H1 (cell line): ENCODE data around the gene KLF18. TPM values are rescaled to one million over a fixed set of nuclear protein-coding genes. Genes with fewer than 3 reads are reported as not detected.

ENCODE experiments used
- BACH1 ChIP-seq: IDR thresholded peaks from 2 replicates; pipeline ENCODE4 v1.6.1; 2012; ENCODE audit warnings: low read length, improper control_type of control experiment
- JUND ChIP-seq: IDR thresholded peaks from 2 replicates; pipeline ENCODE4 v1.6.1; 2011; ENCODE audit warnings: mild to moderate bottlenecking, improper control_type of control experiment, low read length
- KDM4A ChIP-seq: IDR thresholded peaks from one replicate; pipeline ENCODE4 v1.7.1; 2012; ENCODE audit warnings: low read depth, mild to moderate bottlenecking, moderate library complexity, low read length, inconsistent platforms; ENCODE audit not compliant: severe bottlenecking
- RNF2 ChIP-seq: fragments of 200-900, 300-1000 bp; sonication (generic); IDR thresholded peaks from 2 replicates; pipeline ENCODE4 v1.7.1; 2016; ENCODE audit warnings: borderline replicate concordance, low read depth, mild to moderate bottlenecking, antibody characterized with exemption, low read length; ENCODE audit not compliant: poor library complexity, severe bottlenecking; ENCODE audit errors: missing control alignments
- SIRT6 ChIP-seq: IDR thresholded peaks from one replicate; pipeline ENCODE4 v1.7.1; 2012; ENCODE audit warnings: low read length, inconsistent platforms
- SIX5 ChIP-seq: IDR thresholded peaks from 2 replicates; pipeline ENCODE4 v1.6.1; 2011; ENCODE audit warnings: mild to moderate bottlenecking, low read depth, low read length
- SUZ12 ChIP-seq: fragments of 200-600 bp; sonication (generic); IDR thresholded peaks from 2 replicates; pipeline ENCODE4 v1.6.1; 2012; ENCODE audit warnings: mild to moderate bottlenecking, inconsistent platforms, low read length, moderate library complexity, mixed read lengths
- TEAD4 ChIP-seq: IDR thresholded peaks from 2 replicates; pipeline ENCODE4 v1.6.1; 2012; ENCODE audit warnings: low read depth, low read length, inconsistent platforms, mixed read lengths
- polyA plus RNA-seq, 7 experiments: library from polyadenylated mRNA; depleted of rRNA in 3 of 7; stranded (reverse) in 5 of 7; unstranded in 2 of 7; fragments of >200 nt in 5 of 7; fragments of 200-250 nt in 2 of 7; gene quantifications; 1 replicate in 5 of 7; 2 replicates in 1 of 7; 4 replicates in 1 of 7; pipeline versions ENCODE4 v1.2.1 to v1.2.3, GENCODE V29; 2011 to 2013; ENCODE audit warnings: missing spikeins in 2 of 7, mixed read lengths in 2 of 7
- total RNA-seq: library from RNA; stranded (reverse); fragmentation: NEBNext Ultra II Directional; extraction: Animal tissue kit (Norgen Biotek cat#: 25700); gene quantifications from 2 replicates; pipeline ENCODE4 v1.2.1, GENCODE V29; 2021
- TF ChIP-seq, protein P1 (sequence below): fragments of 300-600 bp; sonication (generic); IDR thresholded peaks from 2 replicates; pipeline ENCODE4 v1.7.1; 2012; ENCODE audit warnings: low read length, moderate library complexity, mild to moderate bottlenecking, inconsistent platforms; ENCODE audit not compliant: insufficient replicate concordance
- TF ChIP-seq, protein P2 (sequence below): IDR thresholded peaks from 2 replicates; pipeline ENCODE4 v1.6.1; 2012; ENCODE audit warnings: inconsistent platforms

KLF18 gene
- total and polyA plus RNA-seq, 2 of the 8 experiments (the other 6 are each of a cell fraction or from before 2014, with no cell fraction given), result 0.09 to 0.15 TPM

DNA sequence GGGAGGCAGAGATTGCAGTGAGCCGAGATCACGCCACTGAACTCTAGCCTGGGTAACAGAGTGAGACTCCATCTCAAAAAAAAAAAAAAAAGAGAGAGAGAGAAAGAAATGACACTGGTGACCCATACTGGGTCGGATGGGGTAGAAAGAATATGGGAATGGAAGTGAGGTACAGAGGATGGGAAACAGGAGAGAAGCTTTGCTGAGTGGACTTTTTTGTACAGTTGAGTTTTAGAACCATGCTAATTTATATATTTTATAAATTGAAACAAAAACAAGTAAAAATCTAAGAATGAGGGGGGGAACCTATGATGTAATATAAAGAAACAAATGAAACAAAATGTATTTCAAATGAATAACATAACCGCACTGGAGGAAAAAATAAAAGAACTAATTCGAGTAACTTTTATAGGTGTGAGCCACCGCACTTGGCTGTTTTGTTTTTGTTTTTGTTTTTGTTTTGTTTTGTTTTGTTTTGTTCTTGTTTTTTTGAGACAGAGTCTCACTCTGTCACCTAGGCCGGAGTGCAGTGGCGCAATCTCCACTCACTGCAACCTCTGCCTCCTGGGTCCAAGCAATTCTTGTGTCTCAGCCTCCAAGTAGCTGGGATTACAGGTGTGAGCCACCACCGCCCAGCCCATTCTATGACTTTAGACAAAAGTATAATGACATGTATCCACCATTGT lies 41.1 kb downstream of the KLF18 start (continued):
- TF ChIP-seq, protein P1, sequence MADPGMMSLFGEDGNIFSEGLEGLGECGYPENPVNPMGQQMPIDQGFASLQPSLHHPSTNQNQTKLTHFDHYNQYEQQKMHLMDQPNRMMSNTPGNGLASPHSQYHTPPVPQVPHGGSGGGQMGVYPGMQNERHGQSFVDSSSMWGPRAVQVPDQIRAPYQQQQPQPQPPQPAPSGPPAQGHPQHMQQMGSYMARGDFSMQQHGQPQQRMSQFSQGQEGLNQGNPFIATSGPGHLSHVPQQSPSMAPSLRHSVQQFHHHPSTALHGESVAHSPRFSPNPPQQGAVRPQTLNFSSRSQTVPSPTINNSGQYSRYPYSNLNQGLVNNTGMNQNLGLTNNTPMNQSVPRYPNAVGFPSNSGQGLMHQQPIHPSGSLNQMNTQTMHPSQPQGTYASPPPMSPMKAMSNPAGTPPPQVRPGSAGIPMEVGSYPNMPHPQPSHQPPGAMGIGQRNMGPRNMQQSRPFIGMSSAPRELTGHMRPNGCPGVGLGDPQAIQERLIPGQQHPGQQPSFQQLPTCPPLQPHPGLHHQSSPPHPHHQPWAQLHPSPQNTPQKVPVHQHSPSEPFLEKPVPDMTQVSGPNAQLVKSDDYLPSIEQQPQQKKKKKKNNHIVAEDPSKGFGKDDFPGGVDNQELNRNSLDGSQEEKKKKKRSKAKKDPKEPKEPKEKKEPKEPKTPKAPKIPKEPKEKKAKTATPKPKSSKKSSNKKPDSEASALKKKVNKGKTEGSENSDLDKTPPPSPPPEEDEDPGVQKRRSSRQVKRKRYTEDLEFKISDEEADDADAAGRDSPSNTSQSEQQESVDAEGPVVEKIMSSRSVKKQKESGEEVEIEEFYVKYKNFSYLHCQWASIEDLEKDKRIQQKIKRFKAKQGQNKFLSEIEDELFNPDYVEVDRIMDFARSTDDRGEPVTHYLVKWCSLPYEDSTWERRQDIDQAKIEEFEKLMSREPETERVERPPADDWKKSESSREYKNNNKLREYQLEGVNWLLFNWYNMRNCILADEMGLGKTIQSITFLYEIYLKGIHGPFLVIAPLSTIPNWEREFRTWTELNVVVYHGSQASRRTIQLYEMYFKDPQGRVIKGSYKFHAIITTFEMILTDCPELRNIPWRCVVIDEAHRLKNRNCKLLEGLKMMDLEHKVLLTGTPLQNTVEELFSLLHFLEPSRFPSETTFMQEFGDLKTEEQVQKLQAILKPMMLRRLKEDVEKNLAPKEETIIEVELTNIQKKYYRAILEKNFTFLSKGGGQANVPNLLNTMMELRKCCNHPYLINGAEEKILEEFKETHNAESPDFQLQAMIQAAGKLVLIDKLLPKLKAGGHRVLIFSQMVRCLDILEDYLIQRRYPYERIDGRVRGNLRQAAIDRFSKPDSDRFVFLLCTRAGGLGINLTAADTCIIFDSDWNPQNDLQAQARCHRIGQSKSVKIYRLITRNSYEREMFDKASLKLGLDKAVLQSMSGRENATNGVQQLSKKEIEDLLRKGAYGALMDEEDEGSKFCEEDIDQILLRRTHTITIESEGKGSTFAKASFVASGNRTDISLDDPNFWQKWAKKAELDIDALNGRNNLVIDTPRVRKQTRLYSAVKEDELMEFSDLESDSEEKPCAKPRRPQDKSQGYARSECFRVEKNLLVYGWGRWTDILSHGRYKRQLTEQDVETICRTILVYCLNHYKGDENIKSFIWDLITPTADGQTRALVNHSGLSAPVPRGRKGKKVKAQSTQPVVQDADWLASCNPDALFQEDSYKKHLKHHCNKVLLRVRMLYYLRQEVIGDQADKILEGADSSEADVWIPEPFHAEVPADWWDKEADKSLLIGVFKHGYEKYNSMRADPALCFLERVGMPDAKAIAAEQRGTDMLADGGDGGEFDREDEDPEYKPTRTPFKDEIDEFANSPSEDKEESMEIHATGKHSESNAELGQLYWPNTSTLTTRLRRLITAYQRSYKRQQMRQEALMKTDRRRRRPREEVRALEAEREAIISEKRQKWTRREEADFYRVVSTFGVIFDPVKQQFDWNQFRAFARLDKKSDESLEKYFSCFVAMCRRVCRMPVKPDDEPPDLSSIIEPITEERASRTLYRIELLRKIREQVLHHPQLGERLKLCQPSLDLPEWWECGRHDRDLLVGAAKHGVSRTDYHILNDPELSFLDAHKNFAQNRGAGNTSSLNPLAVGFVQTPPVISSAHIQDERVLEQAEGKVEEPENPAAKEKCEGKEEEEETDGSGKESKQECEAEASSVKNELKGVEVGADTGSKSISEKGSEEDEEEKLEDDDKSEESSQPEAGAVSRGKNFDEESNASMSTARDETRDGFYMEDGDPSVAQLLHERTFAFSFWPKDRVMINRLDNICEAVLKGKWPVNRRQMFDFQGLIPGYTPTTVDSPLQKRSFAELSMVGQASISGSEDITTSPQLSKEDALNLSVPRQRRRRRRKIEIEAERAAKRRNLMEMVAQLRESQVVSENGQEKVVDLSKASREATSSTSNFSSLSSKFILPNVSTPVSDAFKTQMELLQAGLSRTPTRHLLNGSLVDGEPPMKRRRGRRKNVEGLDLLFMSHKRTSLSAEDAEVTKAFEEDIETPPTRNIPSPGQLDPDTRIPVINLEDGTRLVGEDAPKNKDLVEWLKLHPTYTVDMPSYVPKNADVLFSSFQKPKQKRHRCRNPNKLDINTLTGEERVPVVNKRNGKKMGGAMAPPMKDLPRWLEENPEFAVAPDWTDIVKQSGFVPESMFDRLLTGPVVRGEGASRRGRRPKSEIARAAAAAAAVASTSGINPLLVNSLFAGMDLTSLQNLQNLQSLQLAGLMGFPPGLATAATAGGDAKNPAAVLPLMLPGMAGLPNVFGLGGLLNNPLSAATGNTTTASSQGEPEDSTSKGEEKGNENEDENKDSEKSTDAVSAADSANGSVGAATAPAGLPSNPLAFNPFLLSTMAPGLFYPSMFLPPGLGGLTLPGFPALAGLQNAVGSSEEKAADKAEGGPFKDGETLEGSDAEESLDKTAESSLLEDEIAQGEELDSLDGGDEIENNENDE, result no peak
- TF ChIP-seq, protein P2, sequence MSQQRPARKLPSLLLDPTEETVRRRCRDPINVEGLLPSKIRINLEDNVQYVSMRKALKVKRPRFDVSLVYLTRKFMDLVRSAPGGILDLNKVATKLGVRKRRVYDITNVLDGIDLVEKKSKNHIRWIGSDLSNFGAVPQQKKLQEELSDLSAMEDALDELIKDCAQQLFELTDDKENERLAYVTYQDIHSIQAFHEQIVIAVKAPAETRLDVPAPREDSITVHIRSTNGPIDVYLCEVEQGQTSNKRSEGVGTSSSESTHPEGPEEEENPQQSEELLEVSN, result no peak
- TF ChIP-seq TEAD4 (no peak), SIRT6 (no peak), SUZ12 (no peak), KDM4A (no peak), BACH1 (no peak), SIX5 (no peak), RNF2 (no peak), JUND (no peak)
